K562 (cell line): Measurements from ENCODE around the gene DTWD2.

Experiments used
- BRD4 ChIP-seq: fragments of 200-600 bp; sonication (generic); IDR thresholded peaks from 2 replicates; pipeline ENCODE4 v1.6.1; 2017; ENCODE audit warnings: inconsistent platforms
- CC2D1A ChIP-seq: fragments of 450-650 bp; IDR thresholded peaks from 2 replicates; pipeline ENCODE4 v1.6.1; 2017; ENCODE audit warnings: mild to moderate bottlenecking
- FOXA3 ChIP-seq, 2 experiments: fragments of 450-650 bp in 1 of 2; sonication (generic) in 1 of 2; formaldehyde crosslinking; IDR thresholded peaks in 1 of 2; conservative IDR thresholded peaks in 1 of 2; 2 replicates each; pipeline versions ENCODE4 v1.4.0 to v1.8.0; 2020 to 2022; ENCODE audit warnings: mild to moderate bottlenecking in 2 of 2, missing genetic modification reagents in 1 of 2
- NFXL1 ChIP-seq: fragments of 450-650 bp; formaldehyde crosslinking; IDR thresholded peaks from 2 replicates; pipeline ENCODE4 v1.4.0; 2021; ENCODE audit warnings: mild to moderate bottlenecking
- NFYB ChIP-seq: IDR thresholded peaks from 2 replicates; pipeline ENCODE4 v1.6.1; 2011; ENCODE audit warnings: mild to moderate bottlenecking, moderate library complexity; ENCODE audit not compliant: insufficient read length; ENCODE audit errors: extremely low read depth
- SPI1 ChIP-seq: IDR thresholded peaks from 2 replicates; pipeline ENCODE4 v1.6.1; 2011; ENCODE audit warnings: low read depth, low read length, control low read depth, borderline replicate concordance
- SRF ChIP-seq, 2 experiments: fragments of 250-450, 450-650 bp in 1 of 2; sonication (Bioruptor Pico) in 1 of 2; sonication (generic) in 1 of 2; formaldehyde crosslinking; IDR thresholded peaks; 2 replicates each; pipeline versions ENCODE4 v1.5.0 to v1.5.1; 2020 to 2022; ENCODE audit warnings: mild to moderate bottlenecking in 1 of 2, missing genetic modification reagents in 1 of 2

- TF ChIP-seq NFXL1 (CRISPR knock-in tag): no peak
- no peak for TF ChIP-seq SPI1
- no peak for TF ChIP-seq NFYB
- TF ChIP-seq CC2D1A: no peak
- no peak for TF ChIP-seq FOXA3 (CRISPR knock-in tag; conservative IDR thresholded peaks at IDR 0.05 in 1 of 2, IDR thresholded peaks at IDR 0.05 in 1 of 2)
- no peak for TF ChIP-seq SRF (CRISPR knock-in tag; IDR thresholded peaks at IDR 0.05)
- no peak for TF ChIP-seq BRD4
Measured at GRCh38 chr5:118905196-118905595, 83.2 kb downstream of the DTWD2 start.
